ENCODE measurements around the gene C1orf146.
"Not testable (repeated sequence)": the region's sequence is repeated elsewhere in the genome, so short reads cannot be mapped to it uniquely, and the experiment has no call there.

The C1orf146 gene

GRCh38 chr1:92276082-92276481 lies 58.4 kb downstream of the C1orf146 start:
- no peak for DNase-seq

DNA sequence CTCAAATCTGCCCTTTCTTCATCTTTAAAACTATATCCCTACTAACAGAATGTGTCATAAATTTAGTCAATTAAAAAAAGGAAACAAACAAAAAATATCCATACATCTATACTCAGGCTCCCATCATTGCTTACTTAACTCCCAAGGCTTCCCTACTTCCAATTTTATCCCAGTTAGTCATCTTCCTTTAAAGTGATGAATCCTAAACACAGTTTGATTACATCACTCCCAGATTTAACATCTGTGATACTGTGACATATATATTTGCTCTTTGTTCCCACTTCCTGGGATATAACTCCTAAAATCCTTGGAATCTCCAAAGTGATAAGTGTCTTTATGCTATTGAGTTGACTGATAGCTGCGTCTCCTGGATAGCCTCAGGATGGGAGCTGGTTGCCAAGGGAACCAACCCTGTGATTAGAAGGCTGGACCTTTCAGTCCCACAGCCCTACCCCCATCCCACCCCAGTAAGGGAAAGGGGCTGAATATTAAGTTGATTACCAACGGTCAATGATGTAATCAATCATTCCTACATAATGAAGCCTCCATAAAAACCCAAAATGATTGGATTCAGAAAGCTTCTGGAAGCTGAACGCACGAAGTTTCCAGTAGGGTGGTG lies 59.5 kb downstream of the C1orf146 start:
- no peak for DNase-seq

DNA sequence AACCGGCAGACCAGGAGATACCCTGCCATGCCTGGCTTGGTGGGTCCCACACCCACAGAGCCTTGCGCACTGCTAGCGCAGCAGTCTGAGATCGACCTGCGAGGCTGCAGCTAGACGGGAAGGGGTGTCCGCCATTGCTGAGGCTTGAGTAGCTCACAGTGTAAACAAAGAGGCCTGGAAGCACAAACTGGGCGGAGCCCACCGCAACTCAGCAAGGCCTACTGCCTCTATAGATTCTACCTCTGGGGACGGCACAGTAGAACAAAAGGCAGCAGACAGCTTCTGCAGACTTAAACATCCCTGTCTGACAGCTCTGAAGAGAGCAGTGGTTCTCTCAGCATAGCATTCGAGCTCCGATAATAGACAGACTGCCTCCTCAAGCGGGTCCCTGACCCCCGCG lies 62.1 kb downstream of the C1orf146 start:
- not testable (repeated sequence) for DNase-seq

DNA sequence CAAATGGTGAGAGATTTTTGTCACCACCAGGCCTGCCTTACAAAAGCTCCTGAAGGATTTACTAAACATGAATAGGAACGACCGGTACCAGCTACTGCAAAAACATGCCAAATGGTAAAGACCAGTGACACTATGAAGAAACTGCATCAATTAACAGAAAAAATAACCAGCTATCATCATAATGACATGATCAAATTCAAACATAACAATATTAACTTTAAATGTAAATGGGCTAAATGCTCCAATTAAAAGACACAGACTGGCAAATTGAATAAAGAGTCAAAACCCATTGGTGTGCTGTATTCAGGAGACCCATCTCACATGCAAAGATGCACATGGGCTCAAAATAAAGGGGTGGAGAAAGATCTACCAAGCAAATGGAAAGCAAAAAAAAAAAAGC lies 63.7 kb downstream of the C1orf146 start:
- not testable (repeated sequence) for DNase-seq

GRCh38 chr1:92291372-92291999 lies 73.8 kb downstream of the C1orf146 start:
- DNase-seq = no peak

Measured in effector CD4-positive, alpha-beta T cell (primary cell).